SU-DHL-6 (cell line): Measurements from ENCODE around the gene GHR.

ENCODE experiments used
- EZH2phosphoT487 ChIP-seq: fragments of 200-600 bp; sonication (generic), shearing (Covaris generic); conservative IDR thresholded peaks from 2 replicates; pipeline ENCODE4 v1.6.1; 2018; ENCODE audit warnings: mild to moderate bottlenecking, antibody characterized with exemption, low read length, moderate library complexity, mixed read lengths
- TF ChIP-seq, protein P1 (sequence below): fragments of 200-600 bp; sonication (generic); IDR thresholded peaks from one replicate; pipeline ENCODE4 v1.5.1; 2017; ENCODE audit warnings: antibody characterized with exemption, mild to moderate bottlenecking, low read length, moderate library complexity; ENCODE audit not compliant: insufficient read depth, poor library complexity, severe bottlenecking

DNA sequence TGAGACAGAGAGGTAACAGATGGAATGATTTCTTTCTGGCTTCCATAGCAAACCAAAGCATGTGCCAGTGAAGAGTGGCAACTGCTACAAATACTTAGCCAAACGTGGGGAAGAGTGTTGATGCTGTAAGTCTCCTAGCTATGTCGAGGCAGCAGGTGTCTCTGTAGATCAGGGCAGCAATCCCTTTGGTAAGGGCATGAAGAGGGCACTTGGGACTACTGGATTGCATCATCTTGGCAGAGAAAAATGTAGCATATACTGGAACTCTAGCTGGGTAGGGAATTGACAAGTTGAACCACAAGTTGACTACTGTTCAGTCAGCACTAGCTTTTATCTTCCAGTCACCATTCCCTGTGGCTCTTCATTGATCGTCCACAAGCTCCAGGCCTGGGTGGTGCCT is 75.8 kb downstream of the GHR start:
- TF ChIP-seq, protein P1, sequence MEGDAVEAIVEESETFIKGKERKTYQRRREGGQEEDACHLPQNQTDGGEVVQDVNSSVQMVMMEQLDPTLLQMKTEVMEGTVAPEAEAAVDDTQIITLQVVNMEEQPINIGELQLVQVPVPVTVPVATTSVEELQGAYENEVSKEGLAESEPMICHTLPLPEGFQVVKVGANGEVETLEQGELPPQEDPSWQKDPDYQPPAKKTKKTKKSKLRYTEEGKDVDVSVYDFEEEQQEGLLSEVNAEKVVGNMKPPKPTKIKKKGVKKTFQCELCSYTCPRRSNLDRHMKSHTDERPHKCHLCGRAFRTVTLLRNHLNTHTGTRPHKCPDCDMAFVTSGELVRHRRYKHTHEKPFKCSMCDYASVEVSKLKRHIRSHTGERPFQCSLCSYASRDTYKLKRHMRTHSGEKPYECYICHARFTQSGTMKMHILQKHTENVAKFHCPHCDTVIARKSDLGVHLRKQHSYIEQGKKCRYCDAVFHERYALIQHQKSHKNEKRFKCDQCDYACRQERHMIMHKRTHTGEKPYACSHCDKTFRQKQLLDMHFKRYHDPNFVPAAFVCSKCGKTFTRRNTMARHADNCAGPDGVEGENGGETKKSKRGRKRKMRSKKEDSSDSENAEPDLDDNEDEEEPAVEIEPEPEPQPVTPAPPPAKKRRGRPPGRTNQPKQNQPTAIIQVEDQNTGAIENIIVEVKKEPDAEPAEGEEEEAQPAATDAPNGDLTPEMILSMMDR, result no peak
- TF ChIP-seq EZH2phosphoT487, result no peak
